K562 treated with DMSO at 1 percent for 48 hours (cell line): ENCODE data around the gene CISH. TPM values are rescaled to one million over a fixed set of nuclear protein-coding genes. Genes with fewer than 3 reads are reported as not detected.

Source experiments
- total RNA-seq: library from RNA; unstranded; fragments of 300-600 nt; gene quantifications from 2 replicates; pipeline ENCODE4 v1.2.3, GENCODE V29; 2022; ENCODE audit warnings: low replicate concordance; ENCODE audit errors: extremely low read depth

The CISH gene, protein sequence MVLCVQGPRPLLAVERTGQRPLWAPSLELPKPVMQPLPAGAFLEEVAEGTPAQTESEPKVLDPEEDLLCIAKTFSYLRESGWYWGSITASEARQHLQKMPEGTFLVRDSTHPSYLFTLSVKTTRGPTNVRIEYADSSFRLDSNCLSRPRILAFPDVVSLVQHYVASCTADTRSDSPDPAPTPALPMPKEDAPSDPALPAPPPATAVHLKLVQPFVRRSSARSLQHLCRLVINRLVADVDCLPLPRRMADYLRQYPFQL
- 182 TPM in 1 of 2 replicates, not detected in the other for total RNA-seq

DNA sequence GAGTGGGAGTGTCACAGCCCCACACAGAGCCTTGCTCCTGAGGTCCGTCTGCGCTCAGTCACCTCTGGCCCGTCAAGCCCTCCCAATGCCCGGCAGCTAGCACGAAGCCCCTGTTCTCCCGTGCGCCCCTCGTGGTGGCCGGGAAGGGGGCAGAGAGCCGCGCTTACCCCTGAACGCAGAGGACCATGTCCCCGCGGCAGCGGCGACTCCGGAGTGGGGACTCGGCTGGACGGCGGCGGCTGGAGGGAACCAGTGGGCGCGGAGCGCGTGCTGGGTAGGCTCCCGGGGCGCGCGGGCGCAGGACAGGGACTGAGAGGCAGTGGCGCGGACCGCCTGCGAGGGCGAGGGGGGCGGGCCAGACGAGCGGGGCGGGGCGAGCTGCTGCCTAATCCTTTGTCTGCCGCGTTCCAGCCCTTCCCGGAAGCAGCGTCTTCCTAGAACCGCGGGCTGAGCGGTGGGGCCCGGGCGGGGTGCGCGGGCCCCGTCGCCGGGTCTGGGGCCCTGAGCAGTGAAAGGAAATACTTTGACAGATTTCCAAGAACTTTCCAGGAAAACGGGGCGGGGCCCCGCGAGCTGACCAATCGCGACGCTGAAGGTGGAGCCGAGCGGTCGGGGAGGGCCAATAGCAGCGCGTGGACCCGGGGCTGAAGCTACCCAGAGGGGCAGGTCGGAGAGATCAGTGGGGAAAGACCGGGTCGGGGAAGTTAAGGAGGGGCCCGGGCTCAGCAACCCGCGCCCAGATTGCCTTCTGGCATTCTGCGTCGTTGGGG, at the start of gene CISH:
Gene CISH, minus strand, starts transcription at position 311 of the 770 bp plus-strand sequence. Its CDS starts 124 bp downstream, at position 187.

DNA sequence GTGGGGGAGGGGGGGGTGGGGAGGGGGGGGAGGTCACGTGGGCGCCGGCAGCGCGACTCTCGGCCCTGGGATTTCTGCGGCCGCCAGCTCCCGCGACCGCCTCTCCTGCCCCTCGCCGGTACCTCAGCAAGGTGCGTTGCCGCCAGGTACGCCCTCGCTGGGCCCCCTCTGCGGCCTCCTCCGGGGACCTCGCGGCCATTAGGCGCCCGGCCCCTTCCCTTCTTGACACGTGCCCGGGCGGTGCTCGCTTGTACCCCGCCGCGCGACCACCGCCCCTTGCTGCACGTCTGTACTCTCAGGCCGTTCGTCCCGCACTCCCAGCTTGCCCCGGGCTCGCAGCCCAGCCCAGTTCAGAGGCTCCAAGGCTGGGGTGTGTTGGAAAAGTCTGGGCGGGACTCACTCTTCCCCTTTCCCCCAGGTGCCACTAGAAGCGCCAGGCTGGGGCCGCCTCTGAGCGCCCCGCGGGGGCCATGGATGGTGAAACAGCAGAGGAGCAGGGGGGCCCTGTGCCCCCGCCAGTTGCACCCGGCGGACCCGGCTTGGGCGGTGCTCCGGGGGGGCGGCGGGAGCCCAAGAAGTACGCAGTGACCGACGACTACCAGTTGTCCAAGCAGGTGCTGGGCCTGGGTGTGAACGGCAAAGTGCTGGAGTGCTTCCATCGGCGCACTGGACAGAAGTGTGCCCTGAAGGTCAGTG, 5.7 kb upstream of the CISH start, which contains the start of gene MAPKAPK3:
Gene MAPKAPK3, plus strand, starts transcription at position 56 of the 696 bp plus-strand sequence. Its CDS starts 415 bp downstream, at position 471.

DNA sequence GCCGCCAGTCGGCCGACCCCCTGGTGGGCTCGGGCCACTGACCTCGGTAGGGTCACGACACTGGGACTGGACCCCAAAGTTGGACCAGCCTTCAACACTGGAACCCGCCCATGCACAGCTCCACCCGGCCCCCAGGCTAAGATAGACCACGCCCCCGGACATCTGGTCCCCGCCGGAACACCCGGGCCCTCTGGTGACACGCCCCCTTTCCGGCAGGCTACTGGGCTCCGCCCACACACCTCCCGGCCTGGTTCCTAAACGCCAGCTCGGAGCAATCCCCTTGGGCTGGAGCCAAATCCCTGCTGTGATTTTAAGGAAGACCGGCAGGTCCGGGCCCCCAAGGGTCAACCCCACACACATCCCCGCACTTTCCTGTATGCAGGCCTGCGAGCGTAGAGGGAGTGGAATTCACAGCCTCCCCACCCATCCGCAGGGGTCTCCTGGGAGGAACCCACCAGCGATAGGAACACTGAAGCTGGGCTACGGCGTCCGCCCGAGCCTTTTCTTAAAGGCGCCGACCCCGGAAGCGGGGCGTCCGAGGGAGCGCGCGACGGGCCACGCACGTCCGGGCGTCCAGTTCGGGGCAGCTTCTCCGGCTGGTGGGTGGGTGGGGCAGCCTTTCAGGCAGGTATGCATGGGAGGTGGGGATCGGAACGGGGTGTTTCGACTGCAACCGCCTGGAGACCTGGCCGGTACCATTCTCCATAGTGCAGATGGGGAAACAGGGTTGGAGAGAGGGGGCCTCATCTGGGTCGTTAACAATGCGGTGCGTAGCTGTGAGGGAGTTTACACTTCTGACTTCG, 42.4 kb downstream of the CISH start, which contains the start of gene HEMK1:
Gene HEMK1, plus strand, starts transcription at position 576 of the 803 bp plus-strand sequence. CDS start 1,583 bp downstream, outside the sequence.

DNA sequence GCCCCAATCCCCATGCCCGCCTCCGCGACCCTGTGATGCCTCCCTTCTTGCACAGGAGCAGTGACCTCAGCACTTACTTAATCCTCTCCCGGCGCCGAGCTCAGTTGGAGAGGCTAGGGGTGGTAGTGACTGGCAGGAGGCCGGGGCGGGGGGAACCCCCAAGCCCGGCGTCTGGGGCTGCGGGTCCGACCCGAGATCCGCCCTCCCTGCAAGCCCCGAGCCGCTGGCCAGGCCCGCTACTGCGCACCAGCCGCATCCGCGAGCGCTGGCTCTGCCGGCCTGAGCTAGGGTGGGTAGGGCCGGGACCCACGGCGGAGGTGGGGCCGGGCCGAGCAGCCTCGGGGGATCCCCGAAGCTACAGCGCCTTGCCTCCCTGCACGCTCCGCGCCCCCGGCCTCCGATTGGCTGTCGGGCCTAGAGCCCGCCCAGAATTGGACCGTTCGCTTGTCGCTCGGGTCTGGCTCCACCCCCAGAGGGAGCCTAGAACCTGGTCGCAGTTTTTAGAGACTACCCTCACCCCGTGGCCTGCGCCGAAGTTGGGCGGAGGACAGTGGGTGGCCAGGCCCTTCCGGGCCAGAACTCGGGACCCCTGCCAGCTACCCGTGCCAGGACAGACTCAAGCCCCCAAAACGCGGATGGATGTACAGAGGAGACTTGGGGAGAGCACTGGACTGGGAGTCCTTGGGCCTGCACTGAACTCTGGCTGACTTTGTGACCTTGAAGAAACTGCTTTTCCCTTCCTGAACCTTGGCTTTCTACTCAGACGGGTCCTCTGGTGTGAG, 44.0 kb downstream of the CISH start, which contains the start of gene C3orf18:
Gene C3orf18, minus strand, starts transcription at position 362 of the 782 bp plus-strand sequence. CDS start 2,048 bp downstream, outside the sequence.

Other genes starting within 250 kb of the CISH start
- not detected in 2 replicates for gene CACNA2D2, start 108.1 kb downstream of the CISH start, total RNA-seq
- not detected in 2 replicates for gene C3orf18, start 44.0 kb downstream of the CISH start, total RNA-seq
- gene HEMK1, start 42.3 kb downstream of the CISH start, total RNA-seq, result not detected in 2 replicates
- gene MAPKAPK3, start 5.4 kb upstream of the CISH start, total RNA-seq, result not detected in 2 replicates
- gene DOCK3, start 63.2 kb upstream of the CISH start, total RNA-seq, result not detected in 2 replicates